SK-N-SH (cell line): ENCODE data around the gene MAGI3. TPM values are rescaled to one million over a fixed set of nuclear protein-coding genes. Genes with fewer than 3 reads are reported as not detected.

Experiments
- CTCF ChIA-PET: fragments of 300-600, 350-600 bp; formaldehyde crosslinking; extraction: SDS; loops from one replicate; lab custom pipeline; 2021; lab: Yijun Ruan, JAX
- POLR2A ChIA-PET: fragments of 350-600 bp; sonication (Branson Sonifier 250); formaldehyde crosslinking; extraction: SDS; loops from one replicate; lab custom pipeline; 2020; ENCODE audit warnings: antibody characterized with exemption, inconsistent platforms; lab: Yijun Ruan, JAX
- DNase-seq: peaks from one replicate; pipeline ENCODE4 v3.0.0; 2012
- H2AFZ ChIP-seq: fragments of 200-600 bp; sonication (generic); 2 replicates; pipeline ENCODE4 v1.8.1; 2016; ENCODE audit warnings: antibody characterized with exemption, mild to moderate bottlenecking, low read depth
- H3F3A ChIP-seq: fragments of 200-600 bp; sonication (generic); replicated peaks from 2 replicates; pipeline ENCODE3; 2016; ENCODE audit warnings: antibody characterized with exemption, mild to moderate bottlenecking; ENCODE audit not compliant: insufficient read depth
- H3K27ac ChIP-seq, 2 experiments: fragments of 200-500 bp in 1 of 2; fragments of 200-600 bp in 1 of 2; sonication (Bioruptor generic) in 1 of 2; sonication (generic), shearing (Covaris generic) in 1 of 2; 2 replicates each; pipeline versions ENCODE4 v1.5.1 to v1.6.1; 2014 to 2016; ENCODE audit warnings: low read depth in 2 of 2, inconsistent platforms in 1 of 2, low read length in 1 of 2, mild to moderate bottlenecking in 1 of 2, mixed read lengths in 1 of 2
- H3K27me3 ChIP-seq: fragments of 200-600 bp; sonication (generic), shearing (Covaris generic); 2 replicates; pipeline ENCODE4 v1.6.1; 2016; ENCODE audit warnings: mixed run types; ENCODE audit not compliant: insufficient read depth
- H3K36me3 ChIP-seq, 2 experiments: fragments of 200-500 bp in 1 of 2; fragments of 200-600 bp in 1 of 2; sonication (Bioruptor generic) in 1 of 2; sonication (generic) in 1 of 2; replicated peaks in 1 of 2; 2 replicates each; pipeline versions ENCODE3 to v1.5.1; 2014 to 2016; ENCODE audit warnings: low read length in 1 of 2, mild to moderate bottlenecking in 1 of 2; ENCODE audit not compliant: insufficient read depth in 2 of 2, control insufficient read depth in 1 of 2
- H3K4me1 ChIP-seq, 2 experiments: fragments of 200-500 bp in 1 of 2; fragments of 200-600 bp in 1 of 2; sonication (Bioruptor generic) in 1 of 2; sonication (generic), shearing (Covaris generic) in 1 of 2; 2 replicates each; pipeline versions ENCODE4 v1.5.1 to v1.6.1; 2014 to 2016; ENCODE audit warnings: low read depth in 1 of 2, low read length in 1 of 2, mixed run types in 1 of 2; ENCODE audit not compliant: insufficient read depth in 2 of 2, control insufficient read depth in 1 of 2
- H3K4me2 ChIP-seq: fragments of 200-600 bp; sonication (generic), shearing (Covaris generic); 2 replicates; pipeline ENCODE4 v1.6.1; 2017; ENCODE audit warnings: mixed run types
- H3K4me3 ChIP-seq, 2 experiments: fragments of 200-500 bp in 1 of 2; fragments of 200-600 bp in 1 of 2; sonication (Bioruptor generic) in 1 of 2; sonication (generic), shearing (Covaris generic) in 1 of 2; 2 replicates each; pipeline versions ENCODE4 v1.5.1 to v1.8.1; 2014 to 2016; ENCODE audit warnings: low read depth in 2 of 2, inconsistent platforms in 1 of 2, low read length in 1 of 2, mild to moderate bottlenecking in 1 of 2, mixed read lengths in 1 of 2, moderate library complexity in 1 of 2
- H3K79me2 ChIP-seq: fragments of 200-600 bp; sonication (generic); 2 replicates; pipeline ENCODE4 v1.8.1; 2017; ENCODE audit warnings: mild to moderate bottlenecking; ENCODE audit not compliant: insufficient read depth
- H3K9ac ChIP-seq: fragments of 200-600 bp; sonication (generic); 2 replicates; pipeline ENCODE4 v1.6.1; 2017; ENCODE audit warnings: mixed run types
- H3K9me2 ChIP-seq: fragments of 200-600 bp; sonication (generic); 2 replicates; pipeline ENCODE4 v1.6.1; 2017; ENCODE audit warnings: mixed run types
- H3K9me3 ChIP-seq: fragments of 200-600 bp; sonication (generic); 2 replicates; pipeline ENCODE4 v1.6.1; 2017; ENCODE audit warnings: mixed run types, mild to moderate bottlenecking, moderate library complexity
- H4K20me1 ChIP-seq: fragments of 200-600 bp; sonication (generic); 2 replicates; pipeline ENCODE4 v1.6.1; 2017; ENCODE audit warnings: mild to moderate bottlenecking, mixed run types; ENCODE audit not compliant: insufficient read depth
- EP300 ChIP-seq, 2 experiments: IDR thresholded peaks; 2 replicates each; pipeline versions ENCODE4 v1.4.0 to v1.6.1; 2012; ENCODE audit warnings: borderline replicate concordance in 1 of 2, low read depth in 1 of 2, low read length in 1 of 2
- EZH2phosphoT487 ChIP-seq: fragments of 200-600 bp; sonication (generic); IDR thresholded peaks from 2 replicates; pipeline ENCODE4 v1.6.1; 2017; ENCODE audit warnings: low read depth, mixed run types, mild to moderate bottlenecking, antibody characterized with exemption, moderate library complexity, borderline replicate concordance
- IRF3 ChIP-seq: fragments of 150-350 bp; IDR thresholded peaks from 2 replicates; pipeline ENCODE4 v1.6.1; 2016; ENCODE audit warnings: mild to moderate bottlenecking, low read depth, low read length
- MEF2A ChIP-seq: IDR thresholded peaks from 2 replicates; pipeline ENCODE4 v1.4.0; 2012; ENCODE audit warnings: low read depth, borderline replicate concordance
- NFIC ChIP-seq: IDR thresholded peaks from 2 replicates; pipeline ENCODE4 v1.4.0; 2012; ENCODE audit warnings: borderline replicate concordance
- PBX3 ChIP-seq: IDR thresholded peaks from 2 replicates; pipeline ENCODE4; 2012
- SIN3A ChIP-seq: IDR thresholded peaks from 2 replicates; pipeline ENCODE4 v1.6.1; 2012; ENCODE audit warnings: low read depth, mild to moderate bottlenecking, low read length, moderate library complexity, borderline replicate concordance
- TAF1 ChIP-seq: IDR thresholded peaks from 2 replicates; pipeline ENCODE4 v1.6.1; 2012; ENCODE audit warnings: low read depth, mild to moderate bottlenecking, low read length, moderate library complexity, borderline replicate concordance
- YY1 ChIP-seq: IDR thresholded peaks from 2 replicates; pipeline ENCODE4 v1.4.0; 2012; ENCODE audit warnings: low read depth, mild to moderate bottlenecking
- WGBS: methylation state at CpG from one replicate; pipeline ENCODE4 v1.1.6; 2017; ENCODE audit warnings: low lambda C conversion rate; 5-methylcytosine and 5-hydroxymethylcytosine counted together
- polyA plus RNA-seq, 3 experiments: library from polyadenylated mRNA; depleted of rRNA; stranded (reverse); fragments of >200 nt; gene quantifications; 2 replicates each; pipeline ENCODE4 v1.2.3, GENCODE V29; 2012

Gene MAGI3
- polyA plus RNA-seq, 1 of the 3 experiments (the other 2 are of a cell fraction): 2.9 TPM

GRCh38 chr1:113505357-113505756 lies 115.0 kb downstream of the MAGI3 start:
- H3K9ac ChIP-seq: no peak overlapping the region
- H4K20me1 ChIP-seq: no peaks in the 10 kb centered on the region
- H3F3A ChIP-seq: peaks cover 7% of the 10 kb centered on the region
- H3K4me2 ChIP-seq: no peak overlapping the region
- 37% methylated on average over 1 of the region's 1 CpG for WGBS
- no peaks in the 10 kb centered on the region for H3K27me3 ChIP-seq
- H3K27ac ChIP-seq: no peak overlapping the region
- no peak overlapping the region for H3K4me3 ChIP-seq
- H3K4me1 ChIP-seq: peaks cover 0 to 5% of the 10 kb centered on the region in 2 experiments; a peak in 2 of 4 replicates
- no peak overlapping the region for H2AFZ ChIP-seq
- H3K9me3 ChIP-seq: no peaks in the 10 kb centered on the region
- ChIA-PET POLR2A (no interaction called here), CTCF (interaction anchor here (0.6 kb wide), 1 partner anchor 1885 kb away, joined by 3 read pairs; no protein-coding TSS in a partner anchor)
- H3K9me2 ChIP-seq: no peaks in the 10 kb centered on the region
- peaks cover 37% of the 10 kb centered on the region; the same call in 1 of the 2 replicates for H3K79me2 ChIP-seq
- DNase-seq: no peak
- no peaks in the 10 kb centered on the region for H3K36me3 ChIP-seq
- TF ChIP-seq EZH2phosphoT487 (no peak), PBX3 (no peak), SIN3A (no peak)

GRCh38 chr1:113507552-113508214 lies 117.4 kb downstream of the MAGI3 start:
- CTCF ChIA-PET: interaction anchor here (0.8 to 1.1 kb wide), 3 partner anchors 26 to 116 kb away, joined by 3 to 5 read pairs (median 3); no protein-coding TSS in a partner anchor
- peak overlapping the region in 1 of 2 experiments; percentile 64; a peak in 2 of 4 replicates for H3K27ac ChIP-seq
- POLR2A ChIA-PET: no interaction called here
- H3K79me2 ChIP-seq: peaks cover 55% of the 10 kb centered on the region; the same call in 1 of the 2 replicates
- H3K9ac ChIP-seq: no peak overlapping the region
- TF ChIP-seq TAF1 (no peak), MEF2A (no peak), NFIC (no peak), EP300 (IDR thresholded peaks at IDR 0.05; ENCODE audit: borderline replicate concordance in 1 of 2, low read depth in 1 of 2, low read length in 1 of 2) (no peak), IRF3 (no peak), YY1 (no peak)
- peaks cover 0 to 5% of the 10 kb centered on the region in 2 experiments; a peak in 2 of 4 replicates for H3K4me1 ChIP-seq
- no peaks in the 10 kb centered on the region for H3K27me3 ChIP-seq
- 0 out of 2 replicates have a peak, but pooled peaks cover 4% of the 10 kb centered on the region for H3K9me3 ChIP-seq
- DNase-seq: no peak
- H3K36me3 ChIP-seq: peaks cover 0 to 4% of the 10 kb centered on the region in 2 experiments
- H4K20me1 ChIP-seq: no peaks in the 10 kb centered on the region
- H3K4me2 ChIP-seq: no peak overlapping the region
- H2AFZ ChIP-seq: no peak overlapping the region
- H3F3A ChIP-seq: peaks cover 7% of the 10 kb centered on the region
- no peaks in the 10 kb centered on the region for H3K9me2 ChIP-seq
- no peak overlapping the region for H3K4me3 ChIP-seq
